Measurements from ENCODE around the gene ATOH8.

ATOH8 gene

DNA sequence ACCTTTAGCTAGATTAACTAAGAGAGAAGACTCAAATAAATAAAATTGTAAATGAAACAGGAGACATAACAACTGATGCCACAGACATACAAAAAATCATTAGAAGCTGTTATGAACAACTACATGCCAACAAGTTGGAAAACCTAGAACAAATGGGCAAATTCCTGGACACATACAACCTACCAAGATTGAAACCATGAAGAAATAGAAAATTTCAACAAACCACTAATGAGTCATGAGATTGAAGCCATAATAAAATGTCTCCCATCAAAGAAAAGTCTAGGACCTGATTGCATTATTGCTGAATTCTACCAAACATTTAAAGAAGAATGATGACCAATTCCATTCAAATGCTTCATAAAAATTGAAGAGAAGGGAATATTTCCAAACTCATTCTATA lies 80.7 kb downstream of the ATOH8 start:
- no peak for DNase-seq
